ENCODE data around the gene PKDCC.

The PKDCC gene

GRCh38 chr2:42087137-42087856, 39.5 kb downstream of the PKDCC start:
- H3K4me3 Mint-ChIP-seq = no peak overlapping the region
- peaks cover 11% of the 10 kb centered on the region for H3K27me3 Mint-ChIP-seq (ENCODE audit: low read depth)
- no peaks in the 10 kb centered on the region for H3K36me3 Mint-ChIP-seq (ENCODE audit: low read depth)
- peaks cover 48% of the 10 kb centered on the region for H3K4me1 Mint-ChIP-seq
- H3K27ac Mint-ChIP-seq = peak overlapping the region in 1 of 3 experiments; percentile 89
- H3K9me3 Mint-ChIP-seq = peaks cover 3% of the 10 kb centered on the region
- TF ChIP-seq CTCF (IDR thresholded peaks at IDR 0.05; ENCODE audit: unreplicated experiment in 3 of 3) = no peak

GRCh38 chr2:42087857-42088195, 40.0 kb downstream of the PKDCC start:
- H3K27ac Mint-ChIP-seq = no peak overlapping the region
- H3K4me1 Mint-ChIP-seq = peaks cover 46% of the 10 kb centered on the region
- no peak for TF ChIP-seq CTCF (IDR thresholded peaks at IDR 0.05; ENCODE audit: unreplicated experiment in 3 of 3)
- no peaks in the 10 kb centered on the region for H3K36me3 Mint-ChIP-seq (ENCODE audit: low read depth)
- no peak overlapping the region for H3K4me3 Mint-ChIP-seq
- peaks cover 11% of the 10 kb centered on the region for H3K27me3 Mint-ChIP-seq (ENCODE audit: low read depth)
- H3K9me3 Mint-ChIP-seq = peaks cover 3% of the 10 kb centered on the region

- Mint-ChIP-seq H3K36me3 (ENCODE audit: low read depth) (no peaks in the 10 kb centered on the region), H3K27me3 (ENCODE audit: low read depth) (peaks cover 11% of the 10 kb centered on the region), H3K4me1 (peaks cover 31% of the 10 kb centered on the region), H3K4me3 (no peak overlapping the region), H3K9me3 (peaks cover 3% of the 10 kb centered on the region), H3K27ac (peak overlapping the region in 1 of 3 experiments; percentile 54)
- TF ChIP-seq CTCF (IDR thresholded peaks at IDR 0.05; ENCODE audit: unreplicated experiment in 3 of 3) = peak; percentile 46 to 55 (median 47)
Observed at GRCh38 chr2:42089340-42089925, 41.6 kb downstream of the PKDCC start.

- Mint-ChIP-seq H3K27ac (no peak overlapping the region), H3K36me3 (ENCODE audit: low read depth) (no peaks in the 10 kb centered on the region), H3K4me3 (no peak overlapping the region), H3K4me1 (peaks cover 24% of the 10 kb centered on the region), H3K27me3 (ENCODE audit: low read depth) (peaks cover 11% of the 10 kb centered on the region), H3K9me3 (peaks cover 3% of the 10 kb centered on the region)
- no peak for TF ChIP-seq CTCF (IDR thresholded peaks at IDR 0.05; ENCODE audit: unreplicated experiment in 3 of 3)
Observed at GRCh38 chr2:42090216-42090615, 42.4 kb downstream of the PKDCC start.

GRCh38 chr2:42091671-42092070, 43.9 kb downstream of the PKDCC start:
- H3K9me3 Mint-ChIP-seq = peaks cover 3% of the 10 kb centered on the region
- H3K4me1 Mint-ChIP-seq = peaks cover 16% of the 10 kb centered on the region
- no peak overlapping the region for H3K4me3 Mint-ChIP-seq
- peak overlapping the region in 2 of 3 experiments; percentile 12 to 34 for H3K27ac Mint-ChIP-seq
- H3K27me3 Mint-ChIP-seq (ENCODE audit: low read depth) = peaks cover 8% of the 10 kb centered on the region
- no peak for TF ChIP-seq CTCF (IDR thresholded peaks at IDR 0.05; ENCODE audit: unreplicated experiment in 3 of 3)
- H3K36me3 Mint-ChIP-seq (ENCODE audit: low read depth) = no peaks in the 10 kb centered on the region
